Purkinje cell (primary cell): ENCODE data around the gene LRRC4B. TPM values are rescaled to one million over a fixed set of nuclear protein-coding genes. Genes with fewer than 3 reads are reported as not detected.

Experiments used
- polyA plus RNA-seq: library from polyadenylated mRNA; unstranded; fragments of >200 nt; fragmentation: Nextera tagmentation; gene quantifications from 2 replicates; pipeline ENCODE4 v1.2.1, GENCODE V29; 2014

LRRC4B gene, protein sequence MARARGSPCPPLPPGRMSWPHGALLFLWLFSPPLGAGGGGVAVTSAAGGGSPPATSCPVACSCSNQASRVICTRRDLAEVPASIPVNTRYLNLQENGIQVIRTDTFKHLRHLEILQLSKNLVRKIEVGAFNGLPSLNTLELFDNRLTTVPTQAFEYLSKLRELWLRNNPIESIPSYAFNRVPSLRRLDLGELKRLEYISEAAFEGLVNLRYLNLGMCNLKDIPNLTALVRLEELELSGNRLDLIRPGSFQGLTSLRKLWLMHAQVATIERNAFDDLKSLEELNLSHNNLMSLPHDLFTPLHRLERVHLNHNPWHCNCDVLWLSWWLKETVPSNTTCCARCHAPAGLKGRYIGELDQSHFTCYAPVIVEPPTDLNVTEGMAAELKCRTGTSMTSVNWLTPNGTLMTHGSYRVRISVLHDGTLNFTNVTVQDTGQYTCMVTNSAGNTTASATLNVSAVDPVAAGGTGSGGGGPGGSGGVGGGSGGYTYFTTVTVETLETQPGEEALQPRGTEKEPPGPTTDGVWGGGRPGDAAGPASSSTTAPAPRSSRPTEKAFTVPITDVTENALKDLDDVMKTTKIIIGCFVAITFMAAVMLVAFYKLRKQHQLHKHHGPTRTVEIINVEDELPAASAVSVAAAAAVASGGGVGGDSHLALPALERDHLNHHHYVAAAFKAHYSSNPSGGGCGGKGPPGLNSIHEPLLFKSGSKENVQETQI
- polyA plus RNA-seq: 0.42 and 0.80 TPM in 2 replicates

DNA sequence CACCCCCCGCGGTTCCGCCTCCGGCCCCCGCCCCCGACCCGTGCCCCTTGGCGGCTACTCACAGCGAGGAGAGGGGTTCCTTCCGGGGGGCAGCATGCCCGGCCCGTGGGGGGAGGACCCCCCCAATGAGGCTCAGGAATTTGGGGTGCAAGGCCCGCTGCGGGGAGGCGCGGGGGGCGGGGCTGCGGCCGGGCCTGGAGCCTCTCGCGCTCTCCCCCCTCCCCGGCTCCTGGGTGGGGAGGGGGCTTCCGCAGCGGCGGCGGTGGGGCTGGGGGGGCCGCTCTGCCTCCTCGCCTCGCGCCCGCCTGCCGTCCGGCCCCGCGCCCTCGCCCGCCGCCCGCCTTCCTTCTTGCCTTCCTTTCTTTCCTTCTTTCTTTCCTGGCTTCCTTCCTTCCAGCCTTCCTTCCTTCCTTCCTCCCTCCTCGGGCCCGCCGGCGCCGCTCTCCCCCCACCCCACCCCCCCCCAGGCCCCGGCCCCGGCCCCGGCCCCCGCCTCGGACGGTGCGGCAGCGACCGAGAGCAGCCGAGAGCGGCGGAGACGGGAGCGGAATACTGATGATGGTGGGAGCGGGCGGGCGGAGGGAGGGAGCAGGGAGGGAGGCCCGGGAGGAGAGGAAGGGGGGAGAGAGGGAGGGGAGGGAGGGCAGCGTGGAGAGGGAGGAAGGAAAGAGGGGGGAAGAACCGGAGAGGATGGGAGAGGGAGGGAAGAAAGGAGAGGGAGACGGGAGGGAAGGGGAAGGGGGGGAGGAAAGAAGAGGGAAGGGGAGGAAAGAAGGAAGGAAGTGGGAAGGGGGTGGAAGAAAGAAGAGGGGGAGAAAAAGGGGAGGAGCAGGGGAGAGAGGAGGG, at the start of gene LRRC4B:
Gene LRRC4B (minus strand): TSS at position 554 of the 846 bp plus-strand sequence. CDS start 19,597 bp downstream, outside the sequence.

DNA sequence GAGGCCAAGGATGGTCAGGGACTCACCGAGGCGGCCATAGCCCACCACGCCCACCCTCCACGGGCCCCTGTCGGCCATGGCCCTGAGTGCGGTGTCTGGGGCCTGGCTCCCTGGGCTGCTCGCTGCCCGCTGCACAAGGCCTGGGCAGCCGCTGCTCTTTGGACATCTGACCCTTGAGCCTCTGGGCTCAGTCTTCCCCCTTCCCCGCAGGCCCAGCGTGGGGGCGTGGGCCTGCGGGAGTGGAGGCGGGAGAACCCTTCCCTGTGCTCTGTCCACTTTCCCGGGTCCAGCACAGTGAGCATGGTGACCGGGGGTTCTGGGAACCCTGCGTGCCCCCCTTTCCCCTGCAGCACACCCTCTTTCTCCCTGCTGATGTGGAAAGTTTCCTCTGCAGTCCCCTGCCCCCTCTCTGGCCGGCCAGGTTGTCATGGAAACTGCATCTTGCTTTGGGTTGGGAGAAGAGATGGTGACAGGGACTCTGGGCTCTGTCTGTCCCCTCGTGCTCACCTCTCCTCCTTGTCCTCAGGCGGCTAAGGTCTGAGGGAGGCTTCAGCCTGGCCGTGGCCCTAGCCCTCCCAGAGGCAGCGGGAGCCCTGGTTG, 54.4 kb downstream of the LRRC4B start, which contains the start of gene ASPDH:
Gene ASPDH (minus strand): TSS at position 168 of the 600 bp plus-strand sequence. CDS start 90 bp downstream, at position 78.

DNA sequence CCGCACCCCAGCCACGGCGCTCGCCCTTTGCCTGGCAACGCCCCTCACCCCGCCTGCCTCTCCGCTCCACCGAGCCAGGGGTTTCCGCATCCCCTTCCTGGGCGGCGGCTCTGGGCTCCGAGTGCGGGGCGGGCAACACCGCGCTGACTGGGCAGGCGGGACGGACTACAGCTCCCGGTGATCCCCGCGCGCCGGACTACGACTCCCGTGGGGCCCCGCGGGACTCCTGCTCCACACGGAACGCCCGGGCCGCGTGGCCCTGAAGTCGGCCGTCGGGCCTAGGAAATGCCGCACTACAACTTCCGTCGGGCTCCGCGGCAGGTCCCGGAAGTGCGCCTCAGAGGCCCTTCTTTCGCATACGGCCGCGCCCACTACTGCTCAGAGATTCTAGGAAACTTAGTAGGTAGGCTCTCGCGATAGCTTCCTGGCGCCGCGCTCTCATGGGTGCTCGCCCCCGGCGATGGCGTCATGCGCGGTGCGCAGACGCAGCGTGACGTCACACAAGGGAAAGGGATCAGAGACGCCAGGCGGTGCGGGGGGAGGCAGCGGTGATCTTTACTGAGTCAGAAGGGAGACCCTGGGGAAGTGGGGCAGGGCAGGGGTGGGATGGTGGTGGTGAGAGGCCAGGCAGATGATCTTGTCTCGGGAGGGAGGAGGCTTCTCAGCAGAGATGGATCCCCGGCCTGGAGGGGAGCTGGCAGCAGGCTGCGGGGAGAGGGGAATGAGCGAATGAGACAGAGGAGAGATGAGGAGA, 57.0 kb downstream of the LRRC4B start, which contains the start of gene JOSD2:
Gene JOSD2 (minus strand): TSS at position 123 of the 754 bp plus-strand sequence. CDS start 760 bp downstream, outside the sequence.

DNA sequence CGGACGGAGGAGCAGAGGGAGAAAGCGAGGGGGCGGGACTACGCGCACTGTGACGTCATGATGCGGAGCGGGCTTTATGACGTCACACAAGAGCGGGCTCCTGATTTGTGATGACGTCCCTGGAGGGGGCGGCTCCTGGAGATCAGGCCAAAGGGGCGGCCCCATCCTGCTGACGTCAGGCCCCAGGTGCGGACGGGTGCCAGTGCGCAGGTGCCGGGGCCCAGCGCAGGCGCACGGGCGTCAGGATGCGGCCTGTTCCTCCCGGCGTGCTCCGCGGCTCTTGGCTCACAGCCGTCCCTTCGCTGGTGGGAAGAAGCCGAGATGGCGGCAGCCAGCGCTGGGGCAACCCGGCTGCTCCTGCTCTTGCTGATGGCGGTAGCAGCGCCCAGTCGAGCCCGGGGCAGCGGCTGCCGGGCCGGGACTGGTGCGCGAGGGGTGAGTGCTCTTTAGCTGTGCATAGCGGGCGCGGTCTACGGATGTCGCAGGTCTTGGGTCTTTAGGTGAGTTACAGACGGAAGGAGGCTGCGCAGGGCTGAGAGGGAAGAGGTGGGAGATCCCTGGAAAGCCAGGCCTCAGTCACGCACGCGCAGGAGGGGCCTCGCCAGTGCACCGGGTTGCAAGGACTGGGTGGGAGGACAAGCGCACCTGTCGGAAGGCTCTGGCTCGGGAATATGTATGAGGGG, 91.9 kb downstream of the LRRC4B start, which contains the start of the genes EMC10 and GARIN5A:
Gene EMC10 (plus strand): TSS at position 284 of the 683 bp plus-strand sequence. CDS start 38 bp downstream, at position 322.
Gene GARIN5A (minus strand): TSS at position 625 of the 683 bp plus-strand sequence. CDS start 460 bp downstream, at position 165.

Other genes starting within 250 kb of the LRRC4B start
- gene KCNC3, start 239.1 kb downstream of the LRRC4B start, polyA plus RNA-seq: 6.7 and 9.1 TPM in 2 replicates
- not detected in 2 replicates for gene NAPSA, start 202.8 kb downstream of the LRRC4B start, polyA plus RNA-seq
- 1.1 and 2.3 TPM in 2 replicates for gene NR1H2, start 192.0 kb downstream of the LRRC4B start, polyA plus RNA-seq
- 1.2 TPM in 1 of 2 replicates, not detected in the other for gene POLD1, start 184.1 kb downstream of the LRRC4B start, polyA plus RNA-seq
- not detected in 2 replicates for gene SPIB, start 149.5 kb downstream of the LRRC4B start, polyA plus RNA-seq
- not detected in 2 replicates for gene MYBPC2, start 135.5 kb downstream of the LRRC4B start, polyA plus RNA-seq
- 14.6 and 15.6 TPM in 2 replicates for gene EMC10, start 91.9 kb downstream of the LRRC4B start, polyA plus RNA-seq
- gene GARIN5A, start 91.6 kb downstream of the LRRC4B start, polyA plus RNA-seq: 9.0 and 14.5 TPM in 2 replicates
- 3.7 and 3.8 TPM in 2 replicates for gene JOSD2, start 57.2 kb downstream of the LRRC4B start, polyA plus RNA-seq
- 21.7 and 23.2 TPM in 2 replicates for gene ASPDH, start 54.5 kb downstream of the LRRC4B start, polyA plus RNA-seq
- 1.3 and 2.3 TPM in 2 replicates for gene SYT3, start 71.4 kb upstream of the LRRC4B start, polyA plus RNA-seq
- not detected in 2 replicates for gene C19orf81, start 81.0 kb upstream of the LRRC4B start, polyA plus RNA-seq
- 0.11 TPM in 2 replicates for gene SHANK1, start 151.4 kb upstream of the LRRC4B start, polyA plus RNA-seq
- gene CLEC11A, start 154.9 kb upstream of the LRRC4B start, polyA plus RNA-seq: 2.5 and 6.0 TPM in 2 replicates
- not detected in 2 replicates for gene GPR32, start 202.0 kb upstream of the LRRC4B start, polyA plus RNA-seq
- not detected in 2 replicates for gene ACP4, start 222.0 kb upstream of the LRRC4B start, polyA plus RNA-seq